ENCODE data around the gene C10orf143.

The C10orf143 gene

DNA sequence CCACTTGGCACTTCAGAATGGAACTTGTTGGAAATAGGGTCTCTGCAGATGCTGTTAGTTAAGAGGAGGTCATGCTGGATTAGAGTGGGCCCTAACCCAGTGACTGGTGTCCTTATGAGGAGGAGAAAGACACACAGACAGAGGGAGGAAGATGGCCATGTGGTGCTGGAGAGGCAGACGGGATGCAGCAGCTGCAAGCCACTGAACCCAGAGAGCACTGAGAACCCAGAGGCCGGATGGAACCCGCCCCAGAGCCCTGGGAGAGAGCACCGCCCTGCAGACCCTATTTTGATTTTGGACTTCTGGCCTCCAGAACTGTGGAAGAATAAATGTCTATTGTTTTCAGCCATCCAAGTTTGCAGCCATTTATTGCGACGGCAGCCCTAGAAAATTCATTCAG lies 88.5 kb downstream of the C10orf143 start:
- in situ Hi-C loops (cut with HindIII; ENCODE audit: low pct_ligation_motif_present, low sequenced_read_pairs), result no loop called here

DNA sequence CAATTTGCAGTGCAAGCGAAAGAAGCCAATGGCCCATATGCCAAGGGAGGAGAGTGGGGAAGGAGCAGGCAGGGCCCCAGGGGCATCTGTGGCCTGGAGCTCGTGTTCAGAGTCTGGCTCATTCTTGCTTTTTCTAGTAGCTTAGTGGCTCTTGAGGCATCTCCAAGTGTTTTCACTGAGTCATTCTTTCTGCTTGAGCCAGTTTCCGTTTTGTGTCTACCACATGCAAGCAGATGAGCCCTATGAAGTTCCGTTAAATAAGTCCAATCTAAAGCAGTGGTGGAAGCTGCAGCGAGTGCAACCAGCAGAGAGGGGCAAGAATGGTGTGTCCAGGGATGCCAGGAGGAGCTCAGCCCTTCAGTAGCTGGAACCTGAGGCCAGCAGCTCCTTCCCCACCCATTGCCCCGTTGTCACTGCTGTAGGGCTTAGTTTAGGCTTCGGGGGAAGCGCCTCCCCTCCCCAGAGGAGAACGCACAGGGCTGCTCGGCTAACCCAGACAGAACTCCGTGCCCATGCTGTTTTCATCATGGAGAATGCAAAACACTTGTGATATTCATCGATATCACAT lies 89.2 kb downstream of the C10orf143 start:
- H3K27me3 ChIP-seq (replicated peaks), result no peaks in the 10 kb centered on the region
- H3K36me3 ChIP-seq (replicated peaks), result no peaks in the 10 kb centered on the region
- no peak overlapping the region for H3K4me3 ChIP-seq (ENCODE audit: low read depth, low read length)
- DNase-seq, result peak; percentile 32
- in situ Hi-C loops (cut with HindIII; ENCODE audit: low pct_ligation_motif_present, low sequenced_read_pairs), result no loop called here
- H3K27ac ChIP-seq, result no peak overlapping the region
- TF ChIP-seq, protein P1, sequence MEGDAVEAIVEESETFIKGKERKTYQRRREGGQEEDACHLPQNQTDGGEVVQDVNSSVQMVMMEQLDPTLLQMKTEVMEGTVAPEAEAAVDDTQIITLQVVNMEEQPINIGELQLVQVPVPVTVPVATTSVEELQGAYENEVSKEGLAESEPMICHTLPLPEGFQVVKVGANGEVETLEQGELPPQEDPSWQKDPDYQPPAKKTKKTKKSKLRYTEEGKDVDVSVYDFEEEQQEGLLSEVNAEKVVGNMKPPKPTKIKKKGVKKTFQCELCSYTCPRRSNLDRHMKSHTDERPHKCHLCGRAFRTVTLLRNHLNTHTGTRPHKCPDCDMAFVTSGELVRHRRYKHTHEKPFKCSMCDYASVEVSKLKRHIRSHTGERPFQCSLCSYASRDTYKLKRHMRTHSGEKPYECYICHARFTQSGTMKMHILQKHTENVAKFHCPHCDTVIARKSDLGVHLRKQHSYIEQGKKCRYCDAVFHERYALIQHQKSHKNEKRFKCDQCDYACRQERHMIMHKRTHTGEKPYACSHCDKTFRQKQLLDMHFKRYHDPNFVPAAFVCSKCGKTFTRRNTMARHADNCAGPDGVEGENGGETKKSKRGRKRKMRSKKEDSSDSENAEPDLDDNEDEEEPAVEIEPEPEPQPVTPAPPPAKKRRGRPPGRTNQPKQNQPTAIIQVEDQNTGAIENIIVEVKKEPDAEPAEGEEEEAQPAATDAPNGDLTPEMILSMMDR (IDR thresholded peaks at IDR 0.05; ENCODE audit: low read depth, low read length, missing control alignments), result no peak

More for the DNA sequence above, 88.5 kb downstream of the C10orf143 start:
- no peaks in the 10 kb centered on the region for H3K36me3 ChIP-seq (replicated peaks)
- no peak for DNase-seq
- no peak overlapping the region for H3K4me3 ChIP-seq (ENCODE audit: low read depth, low read length)
- TF ChIP-seq, protein P1 (IDR thresholded peaks at IDR 0.05; ENCODE audit: low read depth, low read length, missing control alignments), result no peak
- no peaks in the 10 kb centered on the region for H3K27me3 ChIP-seq (replicated peaks)
- no peak overlapping the region for H3K27ac ChIP-seq

DNA sequence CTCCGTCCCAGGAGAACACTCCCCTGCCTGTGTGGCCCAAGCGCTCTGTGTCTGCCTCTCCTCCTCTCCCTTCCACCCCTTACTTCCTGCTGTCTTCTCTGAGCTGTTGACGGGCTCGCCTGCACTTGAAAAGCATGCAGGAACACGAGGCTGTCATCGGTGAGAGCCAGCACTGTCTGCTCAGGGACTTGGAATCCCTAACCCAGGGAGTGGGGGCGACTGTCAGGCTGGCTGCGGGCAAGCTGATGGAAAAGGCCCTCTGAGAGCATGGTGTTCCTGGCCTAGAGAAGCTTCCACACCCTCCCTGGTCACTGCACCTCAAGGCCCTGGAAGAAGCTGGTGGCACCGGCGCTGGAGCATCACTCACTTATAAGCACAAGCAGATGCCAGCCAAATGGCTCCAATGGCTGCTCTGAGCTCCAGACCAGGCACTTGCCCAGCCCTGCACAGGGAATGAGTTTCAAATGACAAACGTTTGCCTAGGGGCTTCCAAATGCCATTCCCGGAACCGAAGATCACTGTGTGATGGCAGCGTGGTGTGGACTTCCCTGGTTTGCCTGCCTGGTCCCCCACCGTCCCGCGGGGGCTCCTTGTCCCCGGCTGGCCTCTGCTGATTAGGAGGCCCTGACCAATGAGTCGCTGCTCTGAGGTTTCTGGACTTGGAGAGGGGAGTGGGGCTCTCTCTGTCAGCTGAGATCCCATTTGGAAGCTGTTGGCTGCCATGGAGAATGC lies 89.8 kb downstream of the C10orf143 start:
- in situ Hi-C loops (cut with HindIII; ENCODE audit: low pct_ligation_motif_present, low sequenced_read_pairs), result no loop called here
- TF ChIP-seq, protein P1 (IDR thresholded peaks at IDR 0.05; ENCODE audit: low read depth, low read length, missing control alignments), result no peak
- Histone ChIP-seq H3K4me3 (ENCODE audit: low read depth, low read length) (no peak overlapping the region), H3K27ac (no peak overlapping the region), H3K36me3 (replicated peaks) (no peaks in the 10 kb centered on the region), H3K27me3 (replicated peaks) (no peaks in the 10 kb centered on the region)
- DNase-seq, result no peak

DNA sequence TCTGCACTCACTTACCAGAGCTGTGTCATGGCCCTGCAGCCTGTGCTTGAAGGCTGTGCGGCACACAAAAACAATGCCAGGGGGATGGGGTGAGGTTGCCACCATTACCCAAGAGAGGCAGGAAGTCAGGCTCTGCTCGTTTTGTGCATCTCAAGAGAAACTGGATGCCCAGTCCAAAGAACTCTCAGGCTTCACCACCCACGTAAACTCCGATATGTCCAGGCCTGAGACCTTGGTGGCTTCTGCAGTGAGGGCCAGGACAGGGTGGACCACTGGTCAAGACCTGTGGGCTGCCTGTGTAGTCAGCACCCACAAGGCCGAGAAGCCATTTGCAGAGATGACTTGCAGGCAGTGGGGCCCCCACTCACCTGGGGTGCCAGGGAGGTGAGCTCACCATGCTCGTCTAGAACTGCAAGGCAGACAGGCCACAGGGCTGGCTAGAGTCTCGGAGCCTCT lies 91.9 kb downstream of the C10orf143 start:
- in situ Hi-C loops (cut with HindIII; ENCODE audit: low pct_ligation_motif_present, low sequenced_read_pairs), result no loop called here
- TF ChIP-seq, protein P1 (IDR thresholded peaks at IDR 0.05; ENCODE audit: low read depth, low read length, missing control alignments), result no peak
- H3K4me3 ChIP-seq (ENCODE audit: low read depth, low read length), result no peak overlapping the region
- H3K27ac ChIP-seq, result no peak overlapping the region
- H3K27me3 ChIP-seq (replicated peaks), result no peaks in the 10 kb centered on the region
- H3K36me3 ChIP-seq (replicated peaks), result no peaks in the 10 kb centered on the region
- DNase-seq, result no peak

DNA sequence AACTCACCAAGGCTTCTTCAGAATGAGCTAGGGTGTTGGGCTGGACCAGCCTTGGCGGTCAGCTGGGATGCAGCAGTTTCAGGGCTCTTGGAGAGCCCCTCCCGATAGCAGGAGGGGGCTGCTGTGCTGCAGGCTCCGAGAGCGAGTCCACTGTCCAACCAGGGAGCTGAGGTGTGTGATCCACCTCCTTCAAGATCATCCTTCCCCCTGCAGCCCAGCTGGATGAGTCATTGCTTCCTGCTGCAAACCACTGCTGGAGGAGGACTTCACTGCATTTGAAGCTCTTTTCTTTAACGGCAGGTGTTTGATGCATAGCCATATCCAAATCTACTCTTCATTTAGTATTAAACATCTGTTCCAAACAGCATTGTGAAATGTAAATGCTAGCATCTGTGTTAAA lies 92.4 kb downstream of the C10orf143 start:
- peak; percentile 6 for DNase-seq
- H3K27me3 ChIP-seq (replicated peaks), result no peaks in the 10 kb centered on the region
- H3K36me3 ChIP-seq (replicated peaks), result no peaks in the 10 kb centered on the region
- H3K27ac ChIP-seq, result no peak overlapping the region
- H3K4me3 ChIP-seq (ENCODE audit: low read depth, low read length), result no peak overlapping the region
- in situ Hi-C loops (cut with HindIII; ENCODE audit: low pct_ligation_motif_present, low sequenced_read_pairs), result no loop called here
- TF ChIP-seq, protein P1 (IDR thresholded peaks at IDR 0.05; ENCODE audit: low read depth, low read length, missing control alignments), result no peak

All from brain microvascular endothelial cell (primary cell).